GM12878 (cell line): ENCODE data around the gene NAMPT. TPM values are rescaled to one million over a fixed set of nuclear protein-coding genes. Genes with fewer than 3 reads are reported as not detected.

ENCODE experiments used
- ATAC-seq: fragments of 200-7000 bp; cut with Tn5 transposase; 3 replicates; pipeline ENCODE4 v1.9.1; 2020; ENCODE audit warnings: mild to moderate bottlenecking, moderate library complexity
- BruUV-seq: library from RNA; stranded (reverse); fragments of 400-500 nt; replicated peaks from 2 replicates; lab custom pipeline; 2021; lab: Mats Ljungman, UMichigan
- CTCF ChIA-PET: fragments of 300-600 bp; sonication (Branson Sonifier 250); formaldehyde crosslinking; extraction: SDS; loops from one replicate; lab custom pipeline; 2021; ENCODE audit warnings: inconsistent platforms; lab: Yijun Ruan, JAX
- POLR2A ChIA-PET: fragments of 350-600 bp; formaldehyde crosslinking; extraction: SDS; loops from one replicate; lab custom pipeline; 2021; ENCODE audit warnings: inconsistent platforms; lab: Charles Lee
- RAD21 ChIA-PET: fragments of 300-600 bp; sonication (Branson Sonifier 250); formaldehyde crosslinking; loops from one replicate; lab custom pipeline; 2023; ENCODE audit warnings: antibody characterized with exemption; ENCODE audit not compliant: unreplicated experiment; lab: Charles Lee
- SMC1A ChIA-PET: fragments of 300-600 bp; sonication (Branson Sonifier 250); formaldehyde crosslinking; loops from one replicate; lab custom pipeline; 2023; ENCODE audit not compliant: unreplicated experiment, uncharacterized antibody; lab: Charles Lee
- DNase-seq: peaks from one replicate; pipeline ENCODE4 v3.0.0-alpha.2; 2011; ENCODE audit warnings: low read depth, low spot score
- FAIRE-seq: peaks from 3 replicates; lab custom pipeline; 2011; peaks lifted over from hg19 to GRCh38; lab: Jason Lieb, UNC
- H2AFZ ChIP-seq: 2 replicates; pipeline ENCODE4 v1.6.0; 2011; ENCODE audit warnings: low read depth, low read length, control low read depth; ENCODE audit not compliant: control insufficient read depth
- H3K27ac ChIP-seq: 2 replicates; pipeline ENCODE4 v1.5.1; 2011; ENCODE audit warnings: control low read depth; ENCODE audit not compliant: control insufficient read depth, insufficient read depth
- H3K27me3 ChIP-seq, 2 experiments: replicated peaks in 1 of 2; 2 replicates each; pipeline versions ENCODE4 v1.6.0 to v1.6.1; 2011; ENCODE audit warnings: low read length in 1 of 2; ENCODE audit not compliant: control insufficient read depth in 2 of 2, insufficient read depth in 2 of 2
- H3K36me3 ChIP-seq, 2 experiments: 2 replicates each; pipeline ENCODE4 v1.5.1; 2011; ENCODE audit warnings: low read length in 1 of 2; ENCODE audit not compliant: control insufficient read depth in 2 of 2, insufficient read depth in 2 of 2
- H3K4me1 ChIP-seq: 2 replicates; pipeline ENCODE4 v1.6.1; 2011; ENCODE audit warnings: mild to moderate bottlenecking, low read length, moderate library complexity, mixed read lengths; ENCODE audit not compliant: control insufficient read depth, insufficient read depth
- H3K4me2 ChIP-seq: 2 replicates; pipeline ENCODE4 v1.6.0; 2011; ENCODE audit warnings: control low read depth; ENCODE audit not compliant: control insufficient read depth, insufficient read depth
- H3K4me3 ChIP-seq: fragments of 200-600 bp; sonication (generic); 2 replicates; pipeline ENCODE4 v1.5.1; 2016
- H3K79me2 ChIP-seq: 2 replicates; pipeline ENCODE4 v1.6.0; 2011; ENCODE audit warnings: low read length; ENCODE audit not compliant: control insufficient read depth, insufficient read depth
- H3K9ac ChIP-seq: 2 replicates; pipeline ENCODE4 v1.8.0; 2011; ENCODE audit warnings: low read length, control low read depth, mixed read lengths; ENCODE audit not compliant: control insufficient read depth, insufficient read depth
- H3K9me3 ChIP-seq: replicated peaks from 3 replicates; pipeline ENCODE4 v1.5.1; 2011; ENCODE audit warnings: mild to moderate bottlenecking, low read length; ENCODE audit not compliant: control insufficient read depth, insufficient read depth
- H4K20me1 ChIP-seq: 2 replicates; pipeline ENCODE4 v1.6.0; 2011; ENCODE audit not compliant: control insufficient read depth, insufficient read depth
- ASH2L ChIP-seq: fragments of 300-600, 200-600 bp; sonication (generic); IDR thresholded peaks from 2 replicates; pipeline ENCODE4 v1.6.1; 2017; ENCODE audit warnings: low read depth, mild to moderate bottlenecking, borderline replicate concordance
- KAT2A ChIP-seq: conservative IDR thresholded peaks from 2 replicates; pipeline ENCODE4 v1.6.1; 2011; ENCODE audit warnings: low read depth, low read length; ENCODE audit not compliant: control insufficient read depth
- MLLT1 ChIP-seq: fragments of 450-650 bp; IDR thresholded peaks from 2 replicates; pipeline ENCODE4 v1.6.1; 2016; ENCODE audit warnings: mild to moderate bottlenecking
- PML ChIP-seq: IDR thresholded peaks from 2 replicates; pipeline ENCODE4 v1.6.1; 2012; ENCODE audit warnings: low read length, inconsistent platforms
- POU2F2 ChIP-seq: IDR thresholded peaks from 3 replicates; pipeline ENCODE4 v1.6.1; 2011; ENCODE audit warnings: low read depth, mild to moderate bottlenecking, low read length, borderline replicate concordance
- YBX1 ChIP-seq: fragments of 450-650 bp; IDR thresholded peaks from 2 replicates; pipeline ENCODE4 v1.6.1; 2016; ENCODE audit warnings: antibody characterized with exemption
- ZBTB11 ChIP-seq: fragments of 450-650 bp; formaldehyde crosslinking; IDR thresholded peaks from 2 replicates; pipeline ENCODE4 v1.5.0; 2022; ENCODE audit warnings: mild to moderate bottlenecking, missing genetic modification characterization
- WGBS: methylation state at CpG from one replicate; pipeline ENCODE4 v1.1.6; 2016; ENCODE audit warnings: low lambda C conversion rate; ENCODE audit not compliant: insufficient replicate concordance, insufficient coverage; ENCODE audit errors: missing lambda C conversion rate; 5-methylcytosine and 5-hydroxymethylcytosine counted together
- in situ Hi-C: fragments of 300-500 bp; cut with MboI; formaldehyde crosslinking; loops from 9 replicates; pipeline ENCODE4 v1.14.3; 2018; ENCODE audit warnings: mixed read lengths
- intact Hi-C: fragments of 100-400 bp; cut with micrococcal nuclease; formaldehyde crosslinking; loops from one replicate; pipeline ENCODE4 v1.14.2; 2022; ENCODE audit not compliant: unreplicated experiment
- polyA plus RNA-seq, 11 experiments: library from polyadenylated mRNA; depleted of rRNA in 4 of 11; unstranded in 6 of 11; stranded (reverse) in 5 of 11; fragments of >200 nt; fragmentation: Nextera tagmentation in 4 of 11; fragmentation: Illumina TruSeq in 1 of 11; extraction: Ambion mirVana in 4 of 11; extraction: Trizol in 1 of 11; gene quantifications; 1 replicate in 1 of 11; 2 replicates in 10 of 11; pipeline versions ENCODE4 v1.2.1 to v1.2.3, GENCODE V29; 2011 to 2016; ENCODE audit warnings: inconsistent platforms in 2 of 11, missing spikeins in 2 of 11, low read depth in 1 of 11
- total RNA-seq, 4 experiments: library from RNA; depleted of rRNA in 3 of 4; stranded (reverse); fragments of >200 nt in 3 of 4; fragmentation: Illumina TruSeq in 1 of 4; extraction: Trizol in 1 of 4; gene quantifications; 2 replicates each; pipeline versions ENCODE4 v1.2.1 to v1.2.3, GENCODE V29; 2013 to 2021
- TF ChIP-seq, protein P1 (sequence below): IDR thresholded peaks from 2 replicates; pipeline ENCODE4 v1.6.1; 2012; ENCODE audit warnings: low read depth, low read length, improper control_type of control experiment
- TF ChIP-seq, protein P2 (sequence below), 3 experiments: IDR thresholded peaks in 2 of 3; conservative IDR thresholded peaks in 1 of 3; 2 replicates each; pipeline ENCODE4 v1.5.1; 2011; ENCODE audit warnings: low read depth in 3 of 3, low read length in 3 of 3, mild to moderate bottlenecking in 3 of 3, control low read depth in 2 of 3, moderate library complexity in 2 of 3, inconsistent platforms in 1 of 3, mixed read lengths in 1 of 3; ENCODE audit not compliant: control insufficient read depth in 2 of 3, insufficient read depth in 1 of 3; ENCODE audit errors: extremely low read depth in 1 of 3
- TF ChIP-seq, protein P3 (sequence below): fragments of 450-650 bp; IDR thresholded peaks from 2 replicates; pipeline ENCODE4 v1.6.1; 2014; ENCODE audit warnings: mild to moderate bottlenecking

The NAMPT gene
- total and polyA plus RNA-seq, 10 of the 15 experiments (the other 5 are each of a cell fraction or from before 2014, with no cell fraction given) = 28.3 to 173 (median 75.0) TPM

GRCh38 chr7:106317971-106318370, 33.2 kb upstream of the NAMPT start:
- DNase-seq (no peak), FAIRE-seq (no peak), ATAC-seq (no peak)
- intact Hi-C loops = no loop called here
- H4K20me1 ChIP-seq = no peaks in the 10 kb centered on the region
- H3K36me3 ChIP-seq = no peaks in the 10 kb centered on the region
- in situ Hi-C loops = no loop called here
- H3K79me2 ChIP-seq = no peaks in the 10 kb centered on the region
- H2AFZ ChIP-seq = no peak overlapping the region
- H3K27ac ChIP-seq = no peak overlapping the region
- no peak overlapping the region for H3K4me3 ChIP-seq
- H3K27me3 ChIP-seq = no peaks in the 10 kb centered on the region
- BruUV-seq = no TSS peak
- POLR2A ChIA-PET = no interaction called here
- H3K4me1 ChIP-seq = peaks cover 5% of the 10 kb centered on the region; the same call in 1 of the 2 replicates
- no peaks in the 10 kb centered on the region; the same call in 2 of the 3 replicates for H3K9me3 ChIP-seq
- SMC1A ChIA-PET = interaction anchor here (0.5 to 1.4 kb wide), 2 partner anchors 26 to 30 kb away, joined by 4 to 5 read pairs; no protein-coding TSS in a partner anchor
- RAD21 ChIA-PET = no interaction called here
- H3K4me2 ChIP-seq = no peak overlapping the region
- 46% methylated on average over 5 of the region's 5 CpGs for WGBS
- CTCF ChIA-PET = interaction anchor here (1.1 to 1.5 kb wide), 2 partner anchors 14 to 144 kb away, joined by 3 to 4 read pairs; no protein-coding TSS in a partner anchor
- no peak overlapping the region for H3K9ac ChIP-seq
- no peak for TF ChIP-seq PML
- TF ChIP-seq, protein P1, sequence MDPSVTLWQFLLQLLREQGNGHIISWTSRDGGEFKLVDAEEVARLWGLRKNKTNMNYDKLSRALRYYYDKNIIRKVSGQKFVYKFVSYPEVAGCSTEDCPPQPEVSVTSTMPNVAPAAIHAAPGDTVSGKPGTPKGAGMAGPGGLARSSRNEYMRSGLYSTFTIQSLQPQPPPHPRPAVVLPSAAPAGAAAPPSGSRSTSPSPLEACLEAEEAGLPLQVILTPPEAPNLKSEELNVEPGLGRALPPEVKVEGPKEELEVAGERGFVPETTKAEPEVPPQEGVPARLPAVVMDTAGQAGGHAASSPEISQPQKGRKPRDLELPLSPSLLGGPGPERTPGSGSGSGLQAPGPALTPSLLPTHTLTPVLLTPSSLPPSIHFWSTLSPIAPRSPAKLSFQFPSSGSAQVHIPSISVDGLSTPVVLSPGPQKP = no peak
- TF ChIP-seq KAT2A = no peak
- no peak for TF ChIP-seq ZBTB11 (CRISPR knock-in tag)
- no peak for TF ChIP-seq POU2F2
- TF ChIP-seq MLLT1 = no peak
- TF ChIP-seq, protein P2, sequence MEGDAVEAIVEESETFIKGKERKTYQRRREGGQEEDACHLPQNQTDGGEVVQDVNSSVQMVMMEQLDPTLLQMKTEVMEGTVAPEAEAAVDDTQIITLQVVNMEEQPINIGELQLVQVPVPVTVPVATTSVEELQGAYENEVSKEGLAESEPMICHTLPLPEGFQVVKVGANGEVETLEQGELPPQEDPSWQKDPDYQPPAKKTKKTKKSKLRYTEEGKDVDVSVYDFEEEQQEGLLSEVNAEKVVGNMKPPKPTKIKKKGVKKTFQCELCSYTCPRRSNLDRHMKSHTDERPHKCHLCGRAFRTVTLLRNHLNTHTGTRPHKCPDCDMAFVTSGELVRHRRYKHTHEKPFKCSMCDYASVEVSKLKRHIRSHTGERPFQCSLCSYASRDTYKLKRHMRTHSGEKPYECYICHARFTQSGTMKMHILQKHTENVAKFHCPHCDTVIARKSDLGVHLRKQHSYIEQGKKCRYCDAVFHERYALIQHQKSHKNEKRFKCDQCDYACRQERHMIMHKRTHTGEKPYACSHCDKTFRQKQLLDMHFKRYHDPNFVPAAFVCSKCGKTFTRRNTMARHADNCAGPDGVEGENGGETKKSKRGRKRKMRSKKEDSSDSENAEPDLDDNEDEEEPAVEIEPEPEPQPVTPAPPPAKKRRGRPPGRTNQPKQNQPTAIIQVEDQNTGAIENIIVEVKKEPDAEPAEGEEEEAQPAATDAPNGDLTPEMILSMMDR (IDR thresholded peaks at IDR 0.05 in 2 of 3, conservative IDR thresholded peaks at IDR 0.05 in 1 of 3; ENCODE audit: control insufficient read depth in 2 of 3, extremely low read depth in 1 of 3, insufficient read depth in 1 of 3, low read depth in 3 of 3, low read length in 3 of 3) = no peak
- no peak for TF ChIP-seq ASH2L
- no peak for TF ChIP-seq YBX1
- TF ChIP-seq, protein P3, sequence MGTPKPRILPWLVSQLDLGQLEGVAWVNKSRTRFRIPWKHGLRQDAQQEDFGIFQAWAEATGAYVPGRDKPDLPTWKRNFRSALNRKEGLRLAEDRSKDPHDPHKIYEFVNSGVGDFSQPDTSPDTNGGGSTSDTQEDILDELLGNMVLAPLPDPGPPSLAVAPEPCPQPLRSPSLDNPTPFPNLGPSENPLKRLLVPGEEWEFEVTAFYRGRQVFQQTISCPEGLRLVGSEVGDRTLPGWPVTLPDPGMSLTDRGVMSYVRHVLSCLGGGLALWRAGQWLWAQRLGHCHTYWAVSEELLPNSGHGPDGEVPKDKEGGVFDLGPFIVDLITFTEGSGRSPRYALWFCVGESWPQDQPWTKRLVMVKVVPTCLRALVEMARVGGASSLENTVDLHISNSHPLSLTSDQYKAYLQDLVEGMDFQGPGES = no peak
